ENCODE data around the gene TRPC4AP.

GRCh38 chr20:35131934-35132333 lies 39.3 kb upstream of the TRPC4AP start:
- TF ChIP-seq POLR2A (IDR thresholded peaks at IDR 0.05) (no peak), CTCF (IDR thresholded peaks at IDR 0.05) (no peak)

All from thyroid gland (tissue), 4 donors.